ENCODE results near the gene SMIM45.

DNA sequence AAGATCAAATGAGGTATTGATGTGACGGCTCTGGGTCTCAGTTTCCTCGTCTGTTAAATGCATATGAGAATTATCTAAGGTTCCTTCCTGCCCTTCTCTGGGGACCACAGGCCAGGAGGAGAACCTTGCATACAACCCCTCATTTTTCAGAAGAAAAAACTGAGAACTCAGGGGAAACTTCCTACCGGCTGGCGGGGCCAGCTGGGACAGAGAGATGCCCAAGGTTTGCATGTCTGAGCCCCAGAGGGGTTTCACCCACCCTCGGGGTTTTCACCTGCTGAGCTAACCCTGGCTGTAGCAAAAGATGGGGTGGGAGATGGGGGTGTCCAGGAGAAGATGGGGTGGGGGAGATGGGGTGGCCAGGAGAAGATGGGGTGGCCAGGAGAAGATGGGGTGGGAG lies 29.6 kb upstream of the SMIM45 start:
- TF ChIP-seq, protein P1, sequence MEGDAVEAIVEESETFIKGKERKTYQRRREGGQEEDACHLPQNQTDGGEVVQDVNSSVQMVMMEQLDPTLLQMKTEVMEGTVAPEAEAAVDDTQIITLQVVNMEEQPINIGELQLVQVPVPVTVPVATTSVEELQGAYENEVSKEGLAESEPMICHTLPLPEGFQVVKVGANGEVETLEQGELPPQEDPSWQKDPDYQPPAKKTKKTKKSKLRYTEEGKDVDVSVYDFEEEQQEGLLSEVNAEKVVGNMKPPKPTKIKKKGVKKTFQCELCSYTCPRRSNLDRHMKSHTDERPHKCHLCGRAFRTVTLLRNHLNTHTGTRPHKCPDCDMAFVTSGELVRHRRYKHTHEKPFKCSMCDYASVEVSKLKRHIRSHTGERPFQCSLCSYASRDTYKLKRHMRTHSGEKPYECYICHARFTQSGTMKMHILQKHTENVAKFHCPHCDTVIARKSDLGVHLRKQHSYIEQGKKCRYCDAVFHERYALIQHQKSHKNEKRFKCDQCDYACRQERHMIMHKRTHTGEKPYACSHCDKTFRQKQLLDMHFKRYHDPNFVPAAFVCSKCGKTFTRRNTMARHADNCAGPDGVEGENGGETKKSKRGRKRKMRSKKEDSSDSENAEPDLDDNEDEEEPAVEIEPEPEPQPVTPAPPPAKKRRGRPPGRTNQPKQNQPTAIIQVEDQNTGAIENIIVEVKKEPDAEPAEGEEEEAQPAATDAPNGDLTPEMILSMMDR (IDR thresholded peaks at IDR 0.05; ENCODE audit: low read length): no peak
- TF ChIP-seq EZH2phosphoT487 (IDR thresholded peaks at IDR 0.05; ENCODE audit: low read length): no peak
- no peak for TF ChIP-seq EZH2 (optimal IDR thresholded peaks at IDR 0.05; ENCODE audit: low read depth, low read length)
